Effector memory CD4-positive, alpha-beta T cell (primary cell): ENCODE data around the gene KCNK10.

ENCODE experiments used
- DNase-seq, 3 donors: peaks; one replicate each; pipeline ENCODE4 v3.0.0-alpha.2; 2020
- H3K27ac ChIP-seq: 2 replicates; pipeline ENCODE4 v1.7.0; 2013; ENCODE audit warnings: mild to moderate bottlenecking, low read length, moderate library complexity; ENCODE audit not compliant: insufficient read depth, poor library complexity, severe bottlenecking
- H3K27me3 ChIP-seq: replicated peaks from 2 replicates; pipeline ENCODE4 v1.7.0; 2013; ENCODE audit warnings: mild to moderate bottlenecking, low read length; ENCODE audit not compliant: insufficient read depth, control insufficient read depth, poor library complexity, severe bottlenecking
- H3K36me3 ChIP-seq: 2 replicates; pipeline ENCODE4 v1.7.0; 2013; ENCODE audit warnings: mild to moderate bottlenecking, low read length, moderate library complexity; ENCODE audit not compliant: control insufficient read depth, insufficient read depth
- H3K4me1 ChIP-seq: 2 replicates; pipeline ENCODE4 v1.7.0; 2013; ENCODE audit warnings: low read length, mild to moderate bottlenecking; ENCODE audit not compliant: control insufficient read depth, insufficient read depth, poor library complexity, severe bottlenecking
- H3K4me3 ChIP-seq: 2 replicates; pipeline ENCODE4 v1.7.0; 2013; ENCODE audit warnings: low read length, low read depth, mild to moderate bottlenecking; ENCODE audit not compliant: insufficient read depth, poor library complexity, severe bottlenecking
- H3K9me3 ChIP-seq: 2 replicates; pipeline ENCODE4 v1.7.0; 2013; ENCODE audit warnings: mild to moderate bottlenecking, low read length, moderate library complexity; ENCODE audit not compliant: control insufficient read depth

KCNK10 gene

GRCh38 chr14:88168025-88168424 is 155.0 kb downstream of the KCNK10 start:
- Histone ChIP-seq H3K27ac (no peak overlapping the region), H3K9me3 (no peaks in the 10 kb centered on the region), H3K4me1 (no peaks in the 10 kb centered on the region), H3K36me3 (no peaks in the 10 kb centered on the region), H3K27me3 (no peaks in the 10 kb centered on the region), H3K4me3 (no peak overlapping the region)
- no peak for DNase-seq

- no peaks in the 10 kb centered on the region for H3K27me3 ChIP-seq
- no peak overlapping the region for H3K27ac ChIP-seq
- no peak for DNase-seq
- H3K4me3 ChIP-seq = no peak overlapping the region
- H3K36me3 ChIP-seq = no peaks in the 10 kb centered on the region
- H3K9me3 ChIP-seq = no peaks in the 10 kb centered on the region
- no peaks in the 10 kb centered on the region for H3K4me1 ChIP-seq
Observed at GRCh38 chr14:88166616-88167015, 156.5 kb downstream of the KCNK10 start.

GRCh38 chr14:88164906-88165534 is 158.0 kb downstream of the KCNK10 start:
- no peak for DNase-seq
- Histone ChIP-seq H3K27ac (no peak overlapping the region), H3K27me3 (no peaks in the 10 kb centered on the region), H3K4me1 (no peaks in the 10 kb centered on the region), H3K36me3 (no peaks in the 10 kb centered on the region), H3K9me3 (no peaks in the 10 kb centered on the region), H3K4me3 (no peak overlapping the region)

- Histone ChIP-seq H3K27me3 (no peaks in the 10 kb centered on the region), H3K4me3 (no peak overlapping the region), H3K4me1 (no peaks in the 10 kb centered on the region), H3K27ac (no peak overlapping the region), H3K36me3 (no peaks in the 10 kb centered on the region), H3K9me3 (no peaks in the 10 kb centered on the region)
- DNase-seq = no peak
Observed at GRCh38 chr14:88163731-88164255, 159.3 kb downstream of the KCNK10 start.

GRCh38 chr14:88156127-88156526 is 166.9 kb downstream of the KCNK10 start:
- Histone ChIP-seq H3K9me3 (no peaks in the 10 kb centered on the region), H3K4me1 (no peaks in the 10 kb centered on the region), H3K36me3 (no peaks in the 10 kb centered on the region), H3K4me3 (no peak overlapping the region), H3K27ac (no peak overlapping the region), H3K27me3 (no peaks in the 10 kb centered on the region)
- DNase-seq = no peak

GRCh38 chr14:88154926-88155325 is 168.1 kb downstream of the KCNK10 start:
- Histone ChIP-seq H3K36me3 (no peaks in the 10 kb centered on the region), H3K27ac (no peak overlapping the region), H3K27me3 (no peaks in the 10 kb centered on the region), H3K4me3 (no peak overlapping the region), H3K9me3 (no peaks in the 10 kb centered on the region), H3K4me1 (no peaks in the 10 kb centered on the region)
- DNase-seq = no peak

GRCh38 chr14:88154321-88154720 is 168.7 kb downstream of the KCNK10 start:
- no peaks in the 10 kb centered on the region for H3K27me3 ChIP-seq
- H3K4me3 ChIP-seq = no peak overlapping the region
- no peaks in the 10 kb centered on the region for H3K4me1 ChIP-seq
- no peak overlapping the region for H3K27ac ChIP-seq
- H3K36me3 ChIP-seq = no peaks in the 10 kb centered on the region
- no peaks in the 10 kb centered on the region for H3K9me3 ChIP-seq
- no peak for DNase-seq

- Histone ChIP-seq H3K36me3 (no peaks in the 10 kb centered on the region), H3K9me3 (no peaks in the 10 kb centered on the region), H3K4me3 (no peak overlapping the region), H3K27me3 (no peaks in the 10 kb centered on the region), H3K4me1 (no peaks in the 10 kb centered on the region), H3K27ac (no peak overlapping the region)
- DNase-seq = no peak
Observed at GRCh38 chr14:88146881-88147649, 176.0 kb downstream of the KCNK10 start.

- Histone ChIP-seq H3K36me3 (no peaks in the 10 kb centered on the region), H3K4me1 (no peaks in the 10 kb centered on the region), H3K4me3 (no peak overlapping the region), H3K27ac (no peak overlapping the region), H3K27me3 (no peaks in the 10 kb centered on the region), H3K9me3 (no peaks in the 10 kb centered on the region)
- no peak for DNase-seq
Observed at GRCh38 chr14:88143810-88144209, 179.3 kb downstream of the KCNK10 start.

GRCh38 chr14:88142997-88143396 is 180.1 kb downstream of the KCNK10 start:
- no peak for DNase-seq
- no peaks in the 10 kb centered on the region for H3K36me3 ChIP-seq
- no peaks in the 10 kb centered on the region for H3K9me3 ChIP-seq
- H3K4me1 ChIP-seq = no peaks in the 10 kb centered on the region
- H3K27me3 ChIP-seq = no peaks in the 10 kb centered on the region
- H3K27ac ChIP-seq = no peak overlapping the region
- no peak overlapping the region for H3K4me3 ChIP-seq
